MM.1S (cell line): Measurements from ENCODE around the gene GPATCH4.

Source experiments
- EZH2 ChIP-seq: fragments of 300-600 bp; sonication (generic); optimal IDR thresholded peaks from 2 replicates; pipeline ENCODE3; 2017; ENCODE audit warnings: low read depth, mild to moderate bottlenecking, antibody characterized with exemption, low read length, mixed read lengths
- EZH2phosphoT487 ChIP-seq: fragments of 300-600 bp; sonication (generic); IDR thresholded peaks from 2 replicates; pipeline ENCODE4 v1.6.1; 2018; ENCODE audit warnings: antibody characterized with exemption, low read length
- TF ChIP-seq, protein P1 (sequence below): fragments of 300-600 bp; sonication (generic); IDR thresholded peaks from 2 replicates; pipeline ENCODE4 v1.5.1; 2016; ENCODE audit warnings: antibody characterized with exemption, low read length, mixed read lengths

DNA sequence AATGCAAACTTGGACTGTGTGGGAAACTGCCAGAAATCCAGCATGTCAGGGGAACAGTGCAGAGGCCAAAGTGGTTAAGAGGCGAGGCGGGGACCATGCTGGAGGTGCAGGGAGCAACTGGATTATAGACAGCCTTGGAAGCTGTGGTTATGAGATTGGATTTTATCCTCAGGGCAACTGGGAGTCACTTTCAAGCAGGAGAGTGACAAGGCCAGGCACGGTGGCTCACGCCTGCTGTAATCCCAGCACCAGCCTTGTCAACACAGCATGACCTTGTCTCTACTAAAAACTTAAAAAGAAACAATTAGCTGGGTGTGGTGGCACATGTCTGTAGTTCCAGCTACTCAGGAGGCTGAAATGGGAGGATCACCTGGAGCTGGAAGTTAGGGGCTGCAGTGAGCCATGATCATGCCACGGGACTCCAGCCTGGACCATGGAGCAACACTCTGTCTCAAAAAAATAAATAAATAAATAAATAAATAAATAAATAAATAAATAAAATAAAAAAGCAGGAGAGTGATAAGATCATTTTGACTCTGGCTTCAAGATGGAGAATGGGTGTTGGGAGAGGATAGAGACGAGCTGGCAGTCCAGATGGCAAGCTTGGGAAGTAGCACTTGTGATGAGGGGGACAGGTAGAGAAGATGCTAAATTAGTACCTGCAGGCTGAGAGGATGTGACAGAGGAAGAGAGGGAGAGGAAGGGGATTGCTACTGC is 21.5 kb upstream of the GPATCH4 start:
- TF ChIP-seq EZH2: no peak
- TF ChIP-seq, protein P1, sequence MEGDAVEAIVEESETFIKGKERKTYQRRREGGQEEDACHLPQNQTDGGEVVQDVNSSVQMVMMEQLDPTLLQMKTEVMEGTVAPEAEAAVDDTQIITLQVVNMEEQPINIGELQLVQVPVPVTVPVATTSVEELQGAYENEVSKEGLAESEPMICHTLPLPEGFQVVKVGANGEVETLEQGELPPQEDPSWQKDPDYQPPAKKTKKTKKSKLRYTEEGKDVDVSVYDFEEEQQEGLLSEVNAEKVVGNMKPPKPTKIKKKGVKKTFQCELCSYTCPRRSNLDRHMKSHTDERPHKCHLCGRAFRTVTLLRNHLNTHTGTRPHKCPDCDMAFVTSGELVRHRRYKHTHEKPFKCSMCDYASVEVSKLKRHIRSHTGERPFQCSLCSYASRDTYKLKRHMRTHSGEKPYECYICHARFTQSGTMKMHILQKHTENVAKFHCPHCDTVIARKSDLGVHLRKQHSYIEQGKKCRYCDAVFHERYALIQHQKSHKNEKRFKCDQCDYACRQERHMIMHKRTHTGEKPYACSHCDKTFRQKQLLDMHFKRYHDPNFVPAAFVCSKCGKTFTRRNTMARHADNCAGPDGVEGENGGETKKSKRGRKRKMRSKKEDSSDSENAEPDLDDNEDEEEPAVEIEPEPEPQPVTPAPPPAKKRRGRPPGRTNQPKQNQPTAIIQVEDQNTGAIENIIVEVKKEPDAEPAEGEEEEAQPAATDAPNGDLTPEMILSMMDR: no peak
- TF ChIP-seq EZH2phosphoT487: no peak
